M059J (cell line): Measurements from ENCODE around the gene HERC6. TPM values are rescaled to one million over a fixed set of nuclear protein-coding genes. Genes with fewer than 3 reads are reported as not detected.
"Not testable (repeated sequence)": the region's sequence is repeated elsewhere in the genome, so short reads cannot be mapped to it uniquely, and the experiment has no call there.

Source experiments
- DNase-seq: peaks from one replicate; pipeline ENCODE4 v3.0.0-alpha.2; 2012; ENCODE audit warnings: low read depth
- total RNA-seq: library from RNA; depleted of rRNA; stranded (reverse); fragments of >200 nt; shearing (Covaris generic); gene quantifications from 2 replicates; pipeline ENCODE4 v1.2.3, GENCODE V29; 2014

The HERC6 gene
- total RNA-seq, 1 experiment from 2014 or later: 98.6 TPM

GRCh38 chr4:88390128-88390527, 11.5 kb downstream of the HERC6 start:
- DNase-seq: no peak

DNA sequence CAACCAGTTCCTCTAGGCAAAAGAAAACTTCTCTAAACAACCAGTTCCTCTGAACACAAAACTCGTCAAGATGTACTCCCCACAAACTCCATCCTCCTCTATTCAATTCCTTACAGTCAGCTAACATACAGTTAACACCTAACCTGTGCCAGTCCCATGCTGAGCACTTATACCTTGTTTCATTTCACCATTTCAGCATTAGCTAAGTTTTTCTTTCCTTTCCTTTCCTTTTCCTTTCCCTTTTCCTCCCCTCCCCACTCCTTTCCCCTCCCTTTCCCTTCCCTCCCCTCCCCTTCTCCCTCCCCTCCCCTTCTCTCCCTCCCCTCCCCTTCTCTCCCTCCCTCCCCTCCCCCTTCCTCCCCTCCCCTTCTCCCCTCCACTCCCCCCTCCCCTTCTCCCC, 13.1 kb downstream of the HERC6 start:
- DNase-seq: no peak

- DNase-seq: no peak
Observed at GRCh38 chr4:88396681-88397080, 18.0 kb downstream of the HERC6 start.

DNA sequence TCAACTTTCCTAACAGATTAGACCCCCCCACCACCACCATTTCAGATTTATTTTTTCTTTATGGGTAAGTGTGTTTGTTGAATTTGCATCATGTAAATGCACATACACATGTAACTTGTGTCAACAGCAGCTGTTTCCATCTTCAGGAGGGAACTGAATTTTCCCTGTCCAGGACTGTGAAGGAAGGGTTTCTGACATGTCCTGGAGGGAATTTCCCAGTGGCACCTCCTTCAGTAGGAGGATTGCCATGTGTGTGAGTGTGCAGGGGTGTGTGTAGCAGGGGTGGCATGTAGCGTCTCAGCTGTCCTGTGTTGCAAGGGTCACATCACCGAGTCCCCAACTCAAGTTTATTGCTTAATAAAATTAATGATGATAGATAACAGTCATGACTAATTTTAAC, 19.7 kb downstream of the HERC6 start:
- no peak for DNase-seq

GRCh38 chr4:88409206-88409605, 30.6 kb downstream of the HERC6 start:
- no peak for DNase-seq

DNA sequence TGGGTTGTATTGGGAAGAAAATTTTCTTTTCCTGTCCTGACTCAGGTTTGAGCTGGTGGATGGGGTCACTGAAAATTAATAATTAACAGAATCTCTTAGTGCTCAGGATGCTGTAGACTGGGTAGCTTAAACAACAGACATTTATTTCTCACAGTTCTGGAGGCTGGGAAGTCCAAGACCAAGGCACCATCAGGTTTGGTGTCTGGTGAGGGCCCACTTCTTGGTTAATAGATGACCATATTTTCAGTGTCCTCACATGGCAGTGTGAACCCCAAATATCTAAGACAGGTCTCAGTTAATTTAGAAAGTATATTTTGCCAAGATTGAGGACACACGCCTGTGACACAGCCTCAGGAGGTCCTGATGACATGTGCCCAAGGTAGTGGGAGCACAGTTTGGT, 31.1 kb downstream of the HERC6 start:
- DNase-seq: no peak

DNA sequence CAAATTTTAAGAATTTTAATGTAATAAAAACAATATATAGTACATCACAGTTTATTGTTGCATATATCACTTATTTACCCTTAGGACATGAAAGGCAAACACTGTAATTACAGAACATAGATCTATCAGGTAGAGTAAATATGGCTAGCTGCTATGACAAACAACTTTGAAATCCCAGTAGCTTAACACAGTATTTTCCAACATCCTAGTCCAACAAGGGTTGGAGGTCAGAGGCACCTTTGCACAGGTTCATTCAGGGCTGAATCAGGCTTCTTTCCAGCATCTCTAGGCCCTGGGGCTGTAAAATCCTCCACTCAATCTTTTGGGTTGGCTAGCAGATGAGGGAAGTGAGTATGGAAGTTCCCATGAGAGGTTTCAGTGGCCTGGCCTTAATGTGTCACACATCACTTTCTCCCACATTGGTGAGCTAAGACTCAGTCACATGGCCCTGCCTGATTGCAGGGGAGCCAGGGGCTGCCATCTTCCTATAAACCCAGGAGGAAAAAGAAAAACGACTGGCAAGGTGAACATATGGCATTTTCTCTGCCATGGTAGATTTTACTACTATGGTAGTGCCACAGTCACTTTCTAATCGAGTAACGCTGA, 32.9 kb downstream of the HERC6 start:
- DNase-seq: no peak

DNA sequence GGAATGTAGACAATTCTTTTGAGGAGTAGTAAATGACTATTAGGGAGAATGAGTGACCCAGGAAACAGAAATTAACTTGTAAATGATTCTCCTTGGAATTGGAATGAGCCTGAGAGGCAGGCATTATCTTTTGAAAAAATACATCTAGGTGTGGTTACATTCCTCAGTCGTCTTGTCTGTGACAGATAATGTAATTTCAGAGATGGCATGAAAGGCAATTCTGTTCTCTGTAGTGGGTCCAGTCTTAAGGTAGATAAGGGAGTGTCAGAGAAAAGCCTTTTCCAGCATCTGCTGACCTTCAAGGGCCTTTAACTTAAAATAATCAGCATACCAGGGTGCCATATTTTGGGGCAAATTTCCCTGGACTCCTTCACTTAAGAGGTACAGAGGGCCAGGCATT, 35.1 kb downstream of the HERC6 start:
- no peak for DNase-seq

- DNase-seq: no peak
Observed at GRCh38 chr4:88414755-88415154, 36.1 kb downstream of the HERC6 start.

DNA sequence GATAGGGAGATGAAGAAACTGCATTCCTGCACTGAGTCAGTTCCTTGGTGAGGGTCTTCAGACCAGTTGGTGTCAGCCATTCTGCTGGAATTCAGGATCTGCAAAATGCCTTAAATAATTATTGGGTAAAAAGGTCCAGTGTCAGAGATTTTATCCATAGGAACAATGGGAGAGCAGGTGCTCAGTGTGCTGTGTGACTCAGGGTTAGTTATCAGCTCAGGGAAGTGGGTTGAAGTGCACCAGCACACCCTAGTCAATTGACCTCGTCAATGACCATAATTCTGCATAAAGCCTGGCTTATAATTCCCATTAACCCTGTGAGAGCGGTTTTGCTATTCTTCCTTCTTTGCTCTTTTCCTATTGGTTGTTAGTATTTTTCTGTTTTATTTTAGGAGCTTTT, 37.3 kb downstream of the HERC6 start:
- DNase-seq: no peak

GRCh38 chr4:88418411-88418810, 39.8 kb downstream of the HERC6 start:
- DNase-seq: no peak

GRCh38 chr4:88419874-88420273, 41.2 kb downstream of the HERC6 start:
- no peak for DNase-seq

DNA sequence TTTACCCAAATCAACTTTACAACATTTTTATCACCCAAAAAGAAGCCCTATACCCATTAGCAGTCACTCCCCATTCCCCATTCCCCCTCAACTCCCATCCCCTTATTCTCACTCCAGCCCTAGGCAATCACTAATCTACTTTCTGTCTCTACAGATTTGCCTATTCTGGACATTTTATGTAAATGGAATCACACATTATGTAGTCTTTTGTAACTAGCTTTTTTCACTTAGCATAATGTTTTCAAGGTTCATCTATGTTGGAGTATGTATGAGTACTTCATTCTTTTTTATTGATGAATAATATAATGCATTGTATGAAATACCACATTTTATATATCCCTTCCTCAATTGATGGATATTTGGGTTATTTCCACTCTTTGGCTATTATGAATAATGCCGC, 42.2 kb downstream of the HERC6 start:
- DNase-seq: no peak

- no peak for DNase-seq
Observed at GRCh38 chr4:88422403-88422802, 43.8 kb downstream of the HERC6 start.

DNA sequence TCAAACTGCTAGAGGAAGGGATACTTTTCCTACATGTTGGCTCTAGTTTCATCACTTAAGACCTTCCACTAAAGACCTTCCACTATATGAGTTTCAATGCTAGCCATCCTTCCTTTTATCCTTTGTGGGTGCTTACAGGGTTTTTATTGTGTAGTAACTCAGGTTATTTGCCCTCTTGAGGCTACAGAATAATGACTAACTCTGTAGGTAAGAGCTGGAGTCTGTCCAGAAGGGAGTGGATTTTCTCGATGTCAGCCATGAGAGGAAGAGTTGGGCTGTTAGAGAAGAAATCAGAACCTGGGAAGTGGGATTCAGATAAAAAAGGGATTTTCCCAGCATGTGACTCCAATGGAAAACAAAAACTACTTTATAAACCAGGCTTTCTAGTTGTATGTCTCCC, 50.7 kb downstream of the HERC6 start:
- DNase-seq: no peak

GRCh38 chr4:88435987-88436693, 57.5 kb downstream of the HERC6 start:
- DNase-seq: no peak

DNA sequence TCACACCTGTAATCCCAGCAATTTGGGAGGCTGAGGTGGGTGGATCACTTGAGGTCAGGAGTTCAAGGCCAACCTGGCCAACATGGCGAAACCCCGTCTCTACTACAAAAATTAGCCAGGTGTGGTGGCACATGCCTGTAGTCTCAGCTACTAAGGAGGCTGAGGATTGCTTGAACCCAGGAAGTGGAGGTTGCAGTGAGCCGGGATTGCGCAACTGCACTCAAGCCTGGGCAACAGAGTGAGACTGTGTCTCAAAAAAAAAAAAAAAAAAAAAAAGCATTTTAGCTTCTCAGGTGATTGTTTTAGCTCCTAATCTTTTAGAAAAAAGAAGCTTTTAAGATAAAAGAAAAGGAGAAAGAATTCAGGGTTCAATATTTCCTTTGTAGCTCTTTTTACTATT, 59.2 kb downstream of the HERC6 start:
- not testable (repeated sequence) for DNase-seq

DNA sequence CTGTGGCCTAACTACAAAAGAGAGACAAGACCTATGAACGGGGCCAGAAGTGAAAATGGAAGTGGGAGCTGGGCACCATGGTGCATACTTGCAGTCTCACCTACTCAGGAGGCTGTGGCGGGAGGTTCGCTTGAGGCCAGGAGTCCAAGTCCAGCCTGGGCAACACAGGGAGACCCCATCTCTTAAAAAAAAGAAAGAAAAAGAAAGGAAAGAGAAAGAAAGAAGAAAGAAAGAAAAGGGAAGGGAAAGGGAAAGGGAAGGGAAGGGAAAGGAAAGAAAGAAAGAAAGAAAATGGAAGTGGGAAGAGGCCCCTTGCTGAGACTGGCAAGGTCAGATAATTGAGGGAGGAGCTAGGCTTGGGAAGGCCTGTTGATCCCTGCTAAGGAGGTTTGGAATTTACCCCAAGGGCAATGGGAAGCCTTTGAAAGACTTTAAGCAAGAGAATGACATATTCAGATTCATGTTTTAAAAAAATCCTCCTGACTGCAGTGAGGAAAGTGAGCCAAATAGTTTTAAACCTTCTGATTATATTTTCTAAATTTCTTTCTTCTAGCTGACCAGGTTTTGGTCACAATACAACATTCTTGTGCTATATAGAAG, 60.6 kb downstream of the HERC6 start:
- peak; percentile 76 for DNase-seq

DNA sequence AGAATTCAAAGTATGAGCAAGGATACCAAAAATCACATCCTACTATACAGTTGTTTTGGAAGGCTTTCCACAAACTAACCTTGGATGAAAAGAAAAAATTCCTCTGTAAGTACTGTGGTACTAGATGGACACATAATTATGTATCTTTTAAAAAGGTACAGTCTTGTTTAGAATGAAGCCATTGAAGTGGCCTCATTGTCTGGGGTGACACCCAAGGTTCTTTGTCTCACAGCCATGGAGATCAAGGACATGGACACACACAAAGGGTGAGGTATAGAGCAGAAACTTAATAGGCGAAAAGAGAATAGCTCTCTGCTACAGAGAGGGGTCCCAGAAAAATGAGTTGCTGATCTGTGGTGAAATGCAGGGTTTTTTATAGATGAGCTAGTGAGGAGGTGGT, 61.5 kb downstream of the HERC6 start:
- no peak for DNase-seq

DNA sequence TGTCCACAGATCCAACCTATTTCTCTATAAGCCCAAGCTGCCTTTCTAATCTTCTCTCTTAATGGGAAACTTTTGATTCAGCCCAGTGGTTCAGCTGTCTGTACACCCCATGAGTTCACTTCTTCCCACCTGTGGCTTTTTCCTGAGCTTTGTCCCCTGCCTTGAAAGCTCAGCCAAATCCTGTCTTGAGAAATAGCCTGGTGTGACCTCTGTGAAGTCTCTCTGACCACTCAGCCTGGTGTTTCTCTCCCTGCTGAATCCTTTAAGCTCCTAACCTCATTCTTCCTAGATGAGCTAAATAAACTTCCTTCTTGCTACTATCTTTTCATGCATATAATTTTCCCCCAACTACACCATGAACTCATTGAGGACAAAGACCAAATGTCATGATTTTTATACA, 63.0 kb downstream of the HERC6 start:
- DNase-seq: no peak

- peak; percentile 54 for DNase-seq
Observed at GRCh38 chr4:88442689-88443191, 64.1 kb downstream of the HERC6 start.

GRCh38 chr4:88443486-88443885, 64.8 kb downstream of the HERC6 start:
- DNase-seq: no peak

DNA sequence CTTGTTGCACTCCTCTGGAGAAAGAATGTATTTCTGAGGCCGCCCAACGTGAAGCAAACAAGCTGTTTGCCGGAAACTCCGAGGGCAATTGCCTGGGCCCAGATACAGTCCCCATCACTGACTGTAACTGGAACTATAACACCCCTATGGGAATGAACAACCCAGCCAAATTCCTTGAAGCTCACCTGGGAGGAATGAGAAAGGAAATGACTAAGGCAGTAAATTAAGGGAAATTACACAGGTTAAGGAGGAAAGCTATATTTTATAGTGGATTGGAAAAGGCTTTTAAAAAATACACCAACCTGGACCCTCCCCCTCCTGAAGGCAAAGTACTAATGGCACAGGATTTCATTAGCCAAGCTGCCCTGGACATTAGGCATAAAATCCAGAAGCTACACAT, 66.6 kb downstream of the HERC6 start:
- no peak for DNase-seq
